HG02623 (cell line): ENCODE results near the gene ACTL8.

Experiments
- ATAC-seq: cut with Tn5 transposase; IDR thresholded peaks from one replicate; pipeline ENCODE4 v1.9.1; 2021; ENCODE audit warnings: moderate library complexity; ENCODE audit not compliant: unreplicated experiment

Gene ACTL8

DNA sequence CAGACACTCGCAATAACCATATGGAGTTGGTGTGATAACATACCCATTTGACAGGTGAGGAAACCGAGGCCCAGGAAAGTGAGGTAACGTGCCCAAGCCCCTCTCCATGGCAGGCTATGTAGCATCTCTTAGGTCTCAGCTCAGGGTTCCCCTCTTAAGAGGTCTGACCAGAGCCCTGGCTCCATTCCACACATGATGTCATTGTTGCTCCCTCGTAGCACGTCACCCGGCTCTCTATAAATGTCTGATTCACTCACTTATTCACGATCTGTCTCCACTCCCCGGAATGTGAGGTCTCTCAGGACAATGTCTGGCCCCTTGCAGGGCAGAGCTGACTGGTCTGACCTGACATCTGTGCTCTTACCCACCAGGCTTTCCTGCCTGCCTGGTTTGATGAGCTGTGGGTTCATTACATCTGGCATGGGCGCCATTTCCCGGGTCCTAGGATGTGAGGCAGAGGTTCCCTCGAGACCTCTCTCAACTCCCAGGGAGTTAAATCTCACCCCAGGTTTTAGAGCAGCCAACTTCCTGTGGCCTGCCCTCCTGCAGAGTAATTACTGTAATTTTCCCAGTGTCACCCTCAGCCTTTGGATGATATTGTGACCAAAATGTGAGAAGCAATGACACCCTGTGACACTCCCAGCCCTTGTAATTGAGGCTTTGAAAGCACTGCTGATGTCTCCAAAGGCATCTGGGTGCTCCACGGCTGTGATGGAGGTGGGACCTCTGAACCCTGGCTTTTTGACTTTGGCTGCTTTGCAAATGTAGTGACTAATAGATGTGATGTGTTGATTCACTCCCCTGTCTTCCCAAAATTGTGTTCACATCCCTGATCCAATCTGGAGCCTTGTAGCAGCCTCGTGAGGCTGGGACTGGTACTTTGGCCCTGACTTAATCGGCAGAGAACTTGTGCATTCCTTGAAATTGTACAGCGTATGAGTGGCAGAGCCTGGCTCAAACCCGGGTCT, 10.6 kb downstream of the ACTL8 start:
- no peak for ATAC-seq

DNA sequence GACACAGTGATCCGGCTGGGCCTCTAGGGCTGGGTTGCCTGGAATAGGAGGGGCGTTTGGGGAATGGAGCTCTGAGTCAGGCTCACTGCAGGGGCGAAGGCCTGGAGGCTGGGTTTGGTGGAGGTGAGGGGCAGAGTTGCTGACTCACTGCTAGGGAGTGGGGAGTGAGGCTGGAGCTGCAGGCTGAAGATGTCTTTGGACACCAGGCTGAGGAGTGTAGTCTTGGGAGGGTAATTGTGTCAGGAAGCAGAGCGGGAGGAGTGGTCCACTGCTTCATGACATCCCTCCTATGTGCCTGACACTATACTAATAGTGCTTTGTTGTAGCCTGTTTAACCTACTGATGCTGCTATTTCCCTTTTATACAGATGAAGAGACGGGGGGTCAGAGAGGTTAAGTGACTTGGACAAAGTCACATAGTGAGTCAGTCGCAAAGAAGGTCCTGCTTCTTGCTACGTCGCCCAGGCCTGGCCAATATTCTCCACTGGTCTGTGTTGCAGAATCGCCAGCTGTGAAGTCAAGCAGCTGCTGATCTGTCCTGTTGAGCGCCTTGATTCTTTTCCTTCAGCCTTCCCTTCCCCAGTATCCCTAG, 13.6 kb downstream of the ACTL8 start:
- ATAC-seq = no peak

DNA sequence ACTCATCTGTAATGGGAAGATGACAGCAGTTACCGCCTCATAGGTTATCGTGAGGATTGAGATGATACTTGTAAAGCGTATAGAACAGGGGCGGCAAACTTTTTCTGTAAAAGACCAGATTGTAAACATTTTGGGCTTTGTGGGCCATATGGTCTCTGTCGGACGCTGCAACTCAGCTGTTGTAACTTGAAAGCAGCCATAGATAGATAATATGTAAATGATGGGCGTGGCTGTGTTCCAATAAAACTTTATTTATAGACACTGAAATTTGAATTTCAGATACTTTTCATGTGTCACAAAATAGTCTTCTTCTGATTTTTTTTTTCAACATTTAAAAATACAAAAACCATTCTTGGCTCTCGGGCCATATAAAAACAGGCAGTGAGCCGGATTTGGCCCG, 15.8 kb downstream of the ACTL8 start:
- no peak for ATAC-seq

DNA sequence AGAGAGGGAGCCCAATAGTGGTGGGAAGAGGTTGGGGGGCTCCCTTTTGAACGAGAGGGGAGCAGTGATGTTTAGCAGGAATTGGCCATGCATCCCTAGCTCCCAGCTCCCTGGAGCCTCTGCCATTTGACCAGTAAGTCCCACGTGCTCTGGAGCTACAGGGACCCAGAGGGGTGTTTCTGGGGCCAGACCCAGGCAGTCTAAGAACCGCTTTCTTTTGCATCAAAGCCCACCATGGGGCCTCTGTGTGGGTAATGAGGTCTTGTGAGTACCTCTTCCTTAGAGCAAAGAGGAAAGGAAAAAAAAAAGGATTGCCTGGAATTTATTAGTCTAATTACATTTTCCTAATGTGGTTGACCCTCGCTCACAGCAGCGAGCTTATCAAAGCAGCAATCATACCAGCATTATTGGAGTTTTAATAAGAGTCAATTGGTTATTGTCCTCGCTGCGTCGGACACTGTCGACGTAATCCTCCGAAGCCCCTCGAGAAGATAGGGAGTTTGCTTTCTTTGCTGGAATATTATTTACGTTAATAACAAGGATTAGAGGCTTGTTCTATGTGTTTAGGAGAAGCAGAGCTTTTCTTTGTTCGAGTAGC, 17.6 kb downstream of the ACTL8 start:
- no peak for ATAC-seq

DNA sequence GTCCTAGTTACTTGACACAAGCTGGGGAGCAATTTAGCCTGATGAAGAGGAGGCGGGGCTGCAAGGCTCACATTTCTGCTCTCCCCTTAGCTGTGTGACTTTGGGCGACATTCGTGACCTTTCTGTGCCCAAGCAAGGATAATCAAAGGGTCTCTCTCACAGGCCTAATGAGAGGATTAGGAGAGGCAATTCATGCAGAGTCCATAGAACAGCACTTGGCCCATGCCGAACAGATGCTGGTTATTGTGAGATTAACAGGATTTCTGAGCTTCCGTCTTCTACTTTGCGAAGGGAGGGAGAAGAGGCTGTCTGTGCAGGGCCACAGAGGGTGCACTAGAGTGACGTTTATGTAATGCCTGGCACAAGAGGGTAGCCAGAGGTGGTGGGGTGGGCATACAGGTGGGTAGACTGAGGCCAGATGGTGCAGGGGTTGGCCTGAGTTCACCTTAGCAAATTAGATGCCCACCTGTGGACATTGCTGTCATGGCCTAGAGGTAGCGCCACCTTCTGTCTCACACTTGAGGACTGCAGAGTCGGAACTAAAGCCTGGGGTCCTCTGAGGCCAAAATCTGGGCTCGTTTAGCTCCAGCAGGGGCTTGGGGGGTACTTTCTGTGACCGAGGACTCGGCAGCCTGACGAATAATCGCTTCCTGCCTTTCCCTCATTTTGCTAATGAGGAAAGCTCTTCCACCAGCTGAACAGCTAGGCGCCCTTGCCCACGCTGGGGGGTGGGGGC, 18.6 kb downstream of the ACTL8 start:
- ATAC-seq = no peak

DNA sequence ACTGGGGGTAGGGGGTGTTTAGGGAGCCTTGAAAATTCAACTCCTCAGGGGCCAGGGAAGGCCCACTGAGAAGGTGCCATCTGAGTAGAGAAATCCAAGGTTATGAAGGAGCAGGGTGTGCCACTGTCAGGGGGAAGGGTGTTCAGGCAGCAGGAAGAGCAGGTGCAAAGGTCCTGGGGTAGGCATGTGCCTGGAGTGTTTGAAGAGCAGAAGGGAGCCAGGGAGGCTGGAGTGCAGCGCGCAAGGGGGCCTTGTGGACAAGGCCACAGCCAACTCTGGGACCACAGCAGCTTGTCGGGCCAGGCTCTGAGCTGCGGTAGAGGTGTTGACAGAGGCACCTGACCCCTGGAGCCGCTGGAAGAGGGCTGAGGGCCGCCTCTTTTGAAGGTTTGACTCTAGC, 19.3 kb downstream of the ACTL8 start:
- ATAC-seq = no peak

DNA sequence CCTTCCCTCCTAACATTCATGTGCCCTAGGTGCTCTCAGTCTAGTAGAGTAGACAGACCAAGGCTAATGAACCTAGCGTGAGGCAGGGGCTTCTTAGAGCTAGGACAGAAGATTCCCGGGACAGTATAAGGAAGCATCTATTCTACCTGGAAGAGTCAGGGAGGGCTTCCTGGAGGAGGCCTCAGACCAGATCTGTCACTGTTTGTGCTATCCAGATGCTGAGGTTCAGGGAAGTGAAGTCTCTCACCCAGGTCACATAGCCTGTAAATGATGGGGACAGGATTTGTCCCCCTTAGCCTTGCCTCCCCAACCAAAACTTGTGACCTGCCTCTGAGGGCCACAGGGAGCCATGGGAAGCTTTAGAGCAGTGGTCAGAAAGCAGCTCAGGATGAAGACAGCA, 20.7 kb downstream of the ACTL8 start:
- ATAC-seq = no peak

DNA sequence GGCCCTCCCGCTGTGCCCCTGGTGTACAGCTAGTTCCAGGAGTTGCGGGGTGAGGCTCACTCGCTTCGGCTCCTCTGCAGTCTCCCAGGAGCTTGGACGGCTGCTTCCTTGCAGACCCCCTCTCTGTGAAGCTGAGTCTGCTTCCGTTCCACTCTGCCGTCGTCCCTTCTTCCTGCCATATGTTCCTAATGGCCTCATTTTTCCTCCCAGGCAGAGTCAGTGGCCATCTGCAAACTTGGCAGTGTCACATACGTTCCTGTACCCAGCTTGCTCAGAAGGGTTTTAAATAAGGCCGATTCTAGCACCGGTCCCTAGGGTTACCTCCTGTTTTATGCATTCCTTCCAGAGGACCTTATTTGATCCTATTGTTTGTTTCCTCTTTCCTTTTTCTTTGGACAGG, 21.3 kb downstream of the ACTL8 start:
- no peak for ATAC-seq

DNA sequence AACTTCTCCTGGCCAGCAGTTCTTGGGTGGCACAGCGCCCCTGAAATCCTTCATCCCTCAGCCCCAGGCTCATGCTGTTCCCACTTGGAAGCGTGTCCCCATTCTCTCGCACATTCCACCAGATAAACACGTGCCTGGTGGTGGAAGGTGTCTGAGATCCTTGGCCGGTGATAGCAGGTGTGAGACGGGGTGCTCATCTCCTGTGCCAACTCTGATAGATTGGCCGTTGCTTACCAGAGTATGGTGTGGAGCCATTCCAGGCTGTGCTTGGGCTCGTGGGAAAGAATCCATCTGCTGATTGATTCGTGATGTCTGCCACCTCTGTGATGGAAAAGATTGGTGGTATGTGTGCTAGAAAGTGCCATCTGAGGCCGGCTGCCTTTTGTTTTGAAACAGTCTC, 22.2 kb downstream of the ACTL8 start:
- no peak for ATAC-seq

DNA sequence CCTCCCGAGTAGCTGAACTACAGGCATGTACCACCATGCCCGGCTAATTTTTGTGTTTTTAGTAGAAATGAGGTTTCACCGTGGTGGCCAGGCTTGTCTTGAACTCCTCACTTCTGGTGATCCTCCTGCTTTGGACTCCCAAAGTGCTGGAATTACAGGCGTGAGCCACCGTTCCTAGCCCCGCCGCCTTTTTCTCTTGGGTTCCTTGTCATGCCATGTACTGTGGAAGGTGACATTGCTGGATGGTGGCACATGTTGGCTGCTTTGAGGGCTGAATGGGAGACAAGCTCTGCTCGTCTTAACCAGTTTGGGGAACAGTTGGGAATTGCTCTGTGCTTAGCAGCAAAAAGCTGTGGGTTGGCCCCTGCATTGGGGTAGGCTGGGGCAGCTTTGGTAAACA, 22.7 kb downstream of the ACTL8 start:
- no peak for ATAC-seq

DNA sequence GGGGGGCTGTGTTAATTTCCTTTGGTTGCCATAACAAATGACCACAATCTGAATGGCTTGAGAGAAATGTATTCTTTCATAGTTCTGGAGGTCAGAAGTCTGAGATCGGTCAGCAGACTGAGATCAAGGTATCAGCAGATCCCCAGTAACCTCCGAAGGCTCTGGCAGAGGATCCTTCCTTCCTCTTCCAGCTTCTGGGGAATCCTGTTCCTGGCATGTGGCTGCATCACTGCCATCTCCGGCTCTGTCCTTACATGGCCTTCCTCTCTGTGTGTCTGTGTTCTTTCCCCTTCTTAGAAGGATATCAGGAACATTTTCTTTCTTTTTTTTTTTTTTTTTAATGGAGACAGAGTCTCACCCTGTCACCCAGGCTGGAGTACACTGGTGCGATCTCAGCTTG, 25.8 kb downstream of the ACTL8 start:
- no peak for ATAC-seq

DNA sequence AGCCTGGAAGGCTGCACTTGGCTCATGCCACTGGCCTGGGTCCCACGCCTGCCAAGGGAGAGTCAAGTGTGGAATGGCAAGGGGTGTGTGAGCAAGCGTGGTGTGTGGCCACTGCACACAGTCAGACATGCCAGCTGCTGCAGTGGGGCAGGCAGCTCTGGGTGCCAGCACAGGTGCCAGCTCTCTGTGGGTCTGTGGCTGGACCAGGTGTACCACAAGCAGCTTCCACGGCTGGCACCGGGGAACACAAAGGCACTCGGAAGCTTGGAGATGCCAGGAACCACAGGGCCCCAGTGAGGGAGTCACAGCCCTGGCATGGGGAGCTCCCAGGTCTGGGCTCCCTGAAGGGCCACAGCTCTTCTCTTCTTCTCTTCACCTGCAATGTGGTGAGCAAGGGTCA, 34.8 kb downstream of the ACTL8 start:
- ATAC-seq = no peak

DNA sequence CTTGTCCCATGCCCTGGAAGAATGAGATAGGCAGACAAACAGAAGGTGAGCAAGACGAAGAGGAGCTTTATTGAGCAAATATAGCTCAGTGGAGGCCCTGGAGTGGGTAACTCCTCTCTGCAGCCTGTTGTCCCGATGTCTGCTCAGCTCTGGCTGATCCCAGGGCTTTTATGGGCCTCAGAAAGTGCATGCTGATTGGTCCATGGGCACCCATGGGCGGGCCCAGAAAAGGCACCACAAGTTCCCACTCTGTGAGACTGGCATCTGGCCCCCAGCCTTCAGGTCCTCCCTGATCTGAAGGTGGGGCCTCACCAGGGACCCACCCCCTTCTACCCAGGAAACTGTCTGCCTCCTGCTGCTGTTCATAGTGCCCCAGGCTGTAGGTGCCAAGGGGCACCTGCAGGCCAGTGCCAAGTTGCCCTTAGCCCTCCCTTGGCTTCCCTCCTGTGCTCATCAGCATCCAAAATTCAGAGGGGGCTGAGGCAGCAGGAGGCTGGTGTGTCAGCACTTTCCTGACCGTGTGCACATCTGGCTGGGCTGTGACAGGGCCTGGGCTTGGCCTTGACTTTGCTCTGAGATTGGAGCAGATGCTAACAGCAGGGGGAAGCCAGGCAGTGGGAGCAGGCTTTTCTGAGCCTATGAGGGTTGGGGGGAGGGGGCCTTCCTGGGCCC, 35.4 kb downstream of the ACTL8 start:
- no peak for ATAC-seq

DNA sequence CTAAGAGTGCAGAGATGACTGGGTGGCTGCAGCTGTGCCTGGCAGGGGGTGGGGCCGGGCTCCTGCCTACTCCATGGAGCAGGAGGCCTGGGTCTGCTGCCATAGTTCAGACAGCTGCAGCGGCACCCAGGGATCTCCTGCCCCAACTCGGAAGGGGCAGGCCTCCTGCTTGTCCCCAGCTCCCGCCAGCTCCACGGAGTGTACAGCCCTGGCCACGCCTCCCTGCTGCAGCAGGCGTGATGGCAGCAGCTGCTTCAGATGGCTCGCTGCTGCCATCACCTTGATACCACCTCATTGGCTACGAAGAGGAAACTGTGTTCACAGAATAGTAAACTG, 35.9 kb downstream of the ACTL8 start:
- no peak for ATAC-seq

DNA sequence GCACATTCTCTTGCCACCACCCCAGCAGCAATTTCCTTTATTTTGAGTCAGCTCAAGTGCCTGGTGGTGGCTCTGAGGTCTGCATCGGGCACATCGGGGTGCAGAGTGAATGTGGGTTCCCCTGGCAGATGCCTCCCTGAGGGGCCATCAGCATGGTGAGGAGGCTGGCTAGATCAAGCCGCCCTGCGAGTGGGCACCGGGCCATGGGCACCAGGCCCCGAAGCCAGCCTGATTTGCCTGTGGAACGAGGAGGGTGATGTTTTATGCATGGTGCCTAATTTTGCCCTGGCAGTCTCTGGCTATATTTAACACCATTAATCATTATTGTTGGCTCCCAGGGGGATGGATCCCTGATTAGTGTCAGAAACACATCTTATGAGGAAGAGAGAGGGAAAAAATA, 36.3 kb downstream of the ACTL8 start:
- ATAC-seq = no peak

DNA sequence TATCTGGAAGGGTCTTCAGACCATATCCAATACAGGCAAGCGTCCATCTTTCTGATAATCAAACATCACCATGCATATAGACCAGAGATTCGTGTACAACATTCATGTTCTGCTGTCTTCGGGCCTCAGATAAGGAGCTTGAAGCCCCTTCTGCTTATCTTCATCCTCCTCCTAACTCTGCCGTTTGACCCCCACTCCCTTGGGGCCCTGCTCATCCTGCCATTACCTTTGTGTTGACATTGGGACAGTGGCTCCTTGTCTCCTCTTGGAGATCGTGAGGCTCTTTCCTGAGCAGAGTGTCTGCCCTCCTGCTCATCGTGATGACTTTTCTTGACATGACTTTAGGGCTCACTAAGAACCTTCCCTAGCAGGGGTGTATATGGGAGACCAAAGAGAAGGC, 37.3 kb downstream of the ACTL8 start:
- no peak for ATAC-seq

DNA sequence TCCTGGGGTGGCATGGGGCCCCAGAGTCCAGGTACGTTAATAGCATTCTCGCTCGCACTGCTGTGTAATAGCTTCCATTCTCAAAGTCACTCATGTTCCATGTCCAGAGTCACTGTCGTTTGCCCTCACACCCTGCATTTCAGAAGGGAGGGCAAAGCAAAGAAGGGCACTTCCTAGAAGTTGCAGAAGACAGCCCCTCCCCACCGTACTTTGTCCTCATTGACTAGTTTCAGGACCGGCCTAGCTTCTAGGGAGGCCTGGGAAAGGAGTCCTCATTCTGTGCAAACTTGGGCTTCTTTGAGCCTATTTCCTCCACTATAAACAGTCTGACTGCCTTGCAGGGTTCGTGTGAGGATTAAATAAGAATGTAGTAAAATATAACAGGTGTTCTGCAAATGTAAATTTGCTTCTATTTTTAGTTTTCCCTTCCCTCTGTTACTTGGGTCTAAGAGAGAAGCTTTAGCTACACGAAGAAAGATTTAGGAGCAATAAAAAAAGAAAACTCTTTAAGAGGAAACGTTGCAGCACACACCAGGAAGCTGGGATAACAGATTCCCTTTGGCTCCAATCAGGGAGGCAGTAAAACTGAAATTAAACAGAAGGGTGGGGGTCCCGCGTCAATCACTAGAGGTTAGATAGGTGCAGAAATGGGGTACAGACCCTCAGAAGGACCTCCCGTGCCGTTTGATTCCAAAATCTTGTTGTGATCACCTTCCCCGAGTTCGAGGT, 40.1 kb downstream of the ACTL8 start:
- no peak for ATAC-seq

DNA sequence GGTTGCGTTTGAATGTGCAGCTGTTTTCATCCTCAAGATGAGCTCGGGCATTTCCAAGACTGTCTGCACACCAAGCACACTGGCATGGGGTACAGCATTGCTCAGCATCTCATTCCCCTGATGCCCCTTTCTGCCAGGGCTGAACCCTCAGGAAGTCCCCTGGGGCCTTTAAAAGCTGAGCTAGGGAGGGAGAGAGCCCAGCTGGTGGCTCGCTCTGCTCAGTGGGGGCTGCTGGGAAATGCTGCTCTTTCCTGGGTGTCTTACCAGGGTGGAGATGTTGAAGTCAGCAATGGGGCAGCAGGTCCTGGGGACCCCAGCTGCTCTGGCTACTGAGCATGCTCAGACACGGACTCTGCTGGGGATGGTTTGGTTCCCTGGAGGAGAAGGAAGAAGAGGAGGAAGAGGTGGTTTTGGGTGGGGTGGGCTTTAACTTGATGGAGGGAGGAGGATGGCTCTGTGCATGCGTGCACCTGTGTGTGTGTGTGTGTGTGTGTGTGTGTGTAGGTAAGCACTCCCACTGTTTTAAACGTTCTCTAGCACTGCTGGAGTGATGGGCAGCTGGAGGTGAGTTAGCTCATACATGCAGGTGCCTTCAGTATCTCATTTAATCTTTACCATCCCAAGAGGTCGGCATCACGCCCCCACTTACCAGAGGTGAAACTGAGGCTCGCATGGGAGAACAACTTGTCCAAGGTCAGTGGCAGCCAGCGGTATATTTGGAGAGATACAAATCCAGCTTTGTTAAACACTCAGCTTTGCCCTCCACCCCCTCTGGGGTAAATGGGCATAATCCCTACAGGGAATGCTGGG, 40.9 kb downstream of the ACTL8 start:
- ATAC-seq = no peak

DNA sequence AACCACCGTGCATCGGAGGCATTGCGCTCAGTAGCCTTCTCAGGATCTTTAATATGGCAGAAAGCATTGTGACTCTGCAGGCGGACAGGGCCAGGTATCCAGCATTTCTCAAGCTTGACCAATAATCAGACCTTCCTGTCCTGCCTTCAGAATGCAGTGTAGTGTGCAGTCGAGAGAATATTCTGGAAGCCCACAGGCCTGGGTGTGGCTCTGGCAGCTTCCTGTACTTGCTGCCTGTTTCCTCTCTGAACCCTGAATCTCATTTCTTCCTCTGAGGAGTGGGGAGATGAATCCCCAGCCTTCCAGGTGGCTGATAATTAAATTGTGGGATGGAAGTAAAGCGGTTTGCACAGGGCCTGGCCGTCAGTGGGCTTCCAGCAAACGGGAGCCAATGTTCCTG, 42.3 kb downstream of the ACTL8 start:
- ATAC-seq = no peak

DNA sequence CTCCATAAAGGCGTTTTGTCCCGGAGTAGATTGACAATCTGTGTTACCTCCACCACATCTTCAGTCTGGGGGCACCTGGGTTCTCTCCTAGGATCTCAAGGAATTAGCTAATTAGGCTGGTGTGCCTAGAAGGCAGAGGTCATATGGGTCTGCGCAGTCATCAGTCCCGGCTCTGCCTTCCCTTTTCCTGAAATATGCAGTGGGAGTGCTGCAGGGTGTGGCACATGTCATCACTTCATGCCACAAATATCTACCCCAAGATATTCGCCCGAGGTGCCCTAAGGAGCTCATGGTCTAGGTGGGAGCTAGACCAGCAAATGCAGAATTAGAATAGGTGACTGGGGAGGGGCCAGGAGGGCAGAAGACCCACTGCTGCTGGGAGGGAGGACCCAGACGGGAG, 42.9 kb downstream of the ACTL8 start:
- no peak for ATAC-seq
